Measurements from ENCODE around the gene SERBP1. TPM values are rescaled to one million over a fixed set of nuclear protein-coding genes. Genes with fewer than 3 reads are reported as not detected.

Gene SERBP1
- total RNA-seq, 2 experiments from 2014 or later = 270 to 410 TPM

Small RNAs within 50 kb of the gene (small RNA-seq; reads per million reads assigned to genes)
- gene RNU6-387P = not detected

Other genes with a start within 250 kb of the SERBP1 start
- not detected in 2 replicates for gene IL12RB2, start 122.5 kb downstream of the SERBP1 start, total RNA-seq (2014; rRNA removed; shearing (Covaris generic))
- not detected in 2 replicates for gene IL12RB2, start 122.5 kb downstream of the SERBP1 start, total RNA-seq (2022)